Suprapubic skin (tissue), 4 donors: ENCODE results near the gene STK31.

Experiments
- EP300 ChIP-seq: sonication (generic); formaldehyde crosslinking; IDR thresholded peaks from one replicate; pipeline ENCODE4 v1.6.1; 2017; ENCODE audit warnings: antibody characterized with exemption
- POLR2A ChIP-seq, 2 donors: fragments of 450-650 bp; IDR thresholded peaks; one replicate each; pipeline ENCODE4 v1.6.1; 2017; ENCODE audit warnings: antibody characterized with exemption in 2 of 2, mild to moderate bottlenecking in 2 of 2, moderate library complexity in 2 of 2
- POLR2AphosphoS5 ChIP-seq, 3 donors: sonication (generic); formaldehyde crosslinking; IDR thresholded peaks; one replicate each; pipeline ENCODE4 v1.6.1; 2017; ENCODE audit warnings: antibody characterized with exemption in 3 of 3
- TF ChIP-seq, protein P1 (sequence below), 2 donors: fragments of 200-600 bp in 1 of 2; fragments of 450-650 bp in 1 of 2; sonication (generic) in 1 of 2; IDR thresholded peaks; one replicate each; pipeline ENCODE4 v1.5.1; 2016 to 2019; ENCODE audit warnings: antibody characterized with exemption in 2 of 2, mild to moderate bottlenecking in 1 of 2, moderate library complexity in 1 of 2

DNA sequence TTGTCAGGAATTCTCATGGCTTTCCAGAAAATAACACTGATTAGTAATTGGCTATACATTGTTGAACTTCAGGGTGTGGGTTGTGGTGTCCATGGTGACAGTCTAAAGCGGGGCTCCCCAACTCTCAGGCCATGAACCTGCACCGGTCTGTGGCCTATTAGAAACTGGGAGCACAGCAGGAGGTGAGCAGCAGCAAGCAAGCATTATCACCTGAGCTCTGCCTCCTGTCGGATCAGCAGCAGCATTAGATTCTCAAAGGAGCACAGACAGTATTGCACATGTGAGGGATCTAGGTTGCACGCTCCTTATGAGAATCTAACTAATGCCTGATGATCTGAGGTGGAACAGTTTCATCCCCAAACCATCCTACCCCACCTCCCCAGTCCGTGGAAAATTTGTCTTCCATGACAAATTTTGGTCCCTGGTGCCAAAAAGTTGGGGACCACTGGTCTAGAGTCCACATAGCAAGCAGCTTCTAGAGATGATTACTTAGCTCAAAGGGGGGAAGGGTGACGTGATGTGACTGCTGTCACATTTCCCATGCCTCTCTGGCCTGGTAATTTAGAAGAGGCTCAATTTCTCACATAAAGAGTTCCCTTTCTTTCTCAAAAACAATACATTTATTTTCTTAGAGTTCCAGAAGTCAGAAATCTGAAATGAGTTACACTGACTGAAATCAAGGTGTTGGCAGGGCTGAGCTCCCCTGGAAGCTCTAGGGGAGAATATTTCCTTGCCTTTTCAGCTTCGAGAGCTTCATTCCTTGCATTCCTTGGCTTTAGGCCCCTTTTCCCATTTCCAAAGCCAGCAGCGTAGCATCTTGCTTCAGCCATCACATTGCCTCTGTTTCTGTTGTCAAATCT lies 47.7 kb upstream of the STK31 start:
- TF ChIP-seq, protein P1, sequence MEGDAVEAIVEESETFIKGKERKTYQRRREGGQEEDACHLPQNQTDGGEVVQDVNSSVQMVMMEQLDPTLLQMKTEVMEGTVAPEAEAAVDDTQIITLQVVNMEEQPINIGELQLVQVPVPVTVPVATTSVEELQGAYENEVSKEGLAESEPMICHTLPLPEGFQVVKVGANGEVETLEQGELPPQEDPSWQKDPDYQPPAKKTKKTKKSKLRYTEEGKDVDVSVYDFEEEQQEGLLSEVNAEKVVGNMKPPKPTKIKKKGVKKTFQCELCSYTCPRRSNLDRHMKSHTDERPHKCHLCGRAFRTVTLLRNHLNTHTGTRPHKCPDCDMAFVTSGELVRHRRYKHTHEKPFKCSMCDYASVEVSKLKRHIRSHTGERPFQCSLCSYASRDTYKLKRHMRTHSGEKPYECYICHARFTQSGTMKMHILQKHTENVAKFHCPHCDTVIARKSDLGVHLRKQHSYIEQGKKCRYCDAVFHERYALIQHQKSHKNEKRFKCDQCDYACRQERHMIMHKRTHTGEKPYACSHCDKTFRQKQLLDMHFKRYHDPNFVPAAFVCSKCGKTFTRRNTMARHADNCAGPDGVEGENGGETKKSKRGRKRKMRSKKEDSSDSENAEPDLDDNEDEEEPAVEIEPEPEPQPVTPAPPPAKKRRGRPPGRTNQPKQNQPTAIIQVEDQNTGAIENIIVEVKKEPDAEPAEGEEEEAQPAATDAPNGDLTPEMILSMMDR (IDR thresholded peaks at IDR 0.05): no peak
- TF ChIP-seq EP300 (no peak), POLR2AphosphoS5 (IDR thresholded peaks at IDR 0.05) (no peak), POLR2A (IDR thresholded peaks at IDR 0.05) (no peak)
